Fibroblast of lung (primary cell): ENCODE data around the gene SHISA8.

Source experiments
- EZH2 ChIP-seq: IDR thresholded peaks from 2 replicates; pipeline ENCODE4 v1.5.1; 2012; ENCODE audit warnings: low read length, control low read depth, mild to moderate bottlenecking; ENCODE audit errors: missing control alignments
- TF ChIP-seq, protein P1 (sequence below), 2 donors: IDR thresholded peaks in 1 of 2; conservative IDR thresholded peaks in 1 of 2; 1 replicate in 1 of 2; 2 replicates in 1 of 2; pipeline ENCODE4 v1.5.1; 2011 to 2012; ENCODE audit warnings: low read length in 2 of 2, control low read depth in 1 of 2, inconsistent platforms in 1 of 2, low read depth in 1 of 2, mild to moderate bottlenecking in 1 of 2

DNA sequence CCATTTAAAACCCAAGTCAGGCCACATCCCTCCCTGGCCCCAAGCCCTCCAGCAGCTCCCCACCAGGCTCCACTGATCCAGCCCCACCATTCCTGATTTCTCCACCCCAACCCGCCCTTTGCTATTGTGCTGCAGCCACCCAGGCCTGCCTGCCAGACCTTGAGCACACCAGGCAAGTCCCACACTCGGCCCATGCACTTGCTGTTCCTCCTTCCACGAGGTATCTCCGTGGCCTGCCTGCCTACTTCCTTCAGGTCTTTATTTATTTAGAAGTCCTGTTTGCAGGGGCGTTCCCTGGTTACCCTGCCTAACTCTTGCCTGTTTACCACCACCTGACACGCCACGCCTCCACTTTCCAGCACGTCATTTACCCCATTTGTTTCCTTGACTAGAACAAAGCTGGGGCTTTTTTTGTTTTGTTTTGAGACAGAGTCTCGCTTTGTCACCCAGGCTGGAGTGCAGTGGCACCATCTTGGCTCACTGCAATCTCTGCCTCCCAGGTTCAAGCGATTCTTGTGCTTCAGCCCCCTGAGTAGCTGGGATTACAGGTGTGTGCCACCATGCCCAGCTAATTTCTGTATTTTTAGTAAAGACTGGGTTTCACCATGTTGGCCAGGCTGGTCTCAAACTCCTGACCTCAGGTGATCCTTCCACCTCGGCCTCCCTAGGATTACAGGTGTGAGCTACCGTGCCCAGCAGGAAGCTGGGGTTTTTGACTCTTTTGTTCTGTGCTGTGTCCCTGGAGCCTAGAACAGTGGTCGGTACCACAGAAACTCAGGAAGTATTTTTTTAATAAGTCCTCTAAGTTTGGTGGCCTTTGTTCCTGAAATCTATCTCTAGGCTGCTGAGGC is 25.3 kb upstream of the SHISA8 start:
- TF ChIP-seq, protein P1, sequence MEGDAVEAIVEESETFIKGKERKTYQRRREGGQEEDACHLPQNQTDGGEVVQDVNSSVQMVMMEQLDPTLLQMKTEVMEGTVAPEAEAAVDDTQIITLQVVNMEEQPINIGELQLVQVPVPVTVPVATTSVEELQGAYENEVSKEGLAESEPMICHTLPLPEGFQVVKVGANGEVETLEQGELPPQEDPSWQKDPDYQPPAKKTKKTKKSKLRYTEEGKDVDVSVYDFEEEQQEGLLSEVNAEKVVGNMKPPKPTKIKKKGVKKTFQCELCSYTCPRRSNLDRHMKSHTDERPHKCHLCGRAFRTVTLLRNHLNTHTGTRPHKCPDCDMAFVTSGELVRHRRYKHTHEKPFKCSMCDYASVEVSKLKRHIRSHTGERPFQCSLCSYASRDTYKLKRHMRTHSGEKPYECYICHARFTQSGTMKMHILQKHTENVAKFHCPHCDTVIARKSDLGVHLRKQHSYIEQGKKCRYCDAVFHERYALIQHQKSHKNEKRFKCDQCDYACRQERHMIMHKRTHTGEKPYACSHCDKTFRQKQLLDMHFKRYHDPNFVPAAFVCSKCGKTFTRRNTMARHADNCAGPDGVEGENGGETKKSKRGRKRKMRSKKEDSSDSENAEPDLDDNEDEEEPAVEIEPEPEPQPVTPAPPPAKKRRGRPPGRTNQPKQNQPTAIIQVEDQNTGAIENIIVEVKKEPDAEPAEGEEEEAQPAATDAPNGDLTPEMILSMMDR (conservative IDR thresholded peaks at IDR 0.05 in 1 of 2, IDR thresholded peaks at IDR 0.05 in 1 of 2; ENCODE audit: low read depth in 1 of 2, low read length in 2 of 2), result no peak
- TF ChIP-seq EZH2, result no peak
